CD4-positive, alpha-beta T cell treated with Interleukin-1 beta for 1 hour (primary cell): ENCODE results near the gene ZNF784.
"Not testable (repeated sequence)": the region's sequence is repeated elsewhere in the genome, so short reads cannot be mapped to it uniquely, and the experiment has no call there.

Experiments used
- DNase-seq, 2 donors: peaks; one replicate each; pipeline ENCODE4 v3.0.0-alpha.2; 2020 to 2022

Gene ZNF784

GRCh38 chr19:55580628-55581144 is 43.7 kb downstream of the ZNF784 start, which contains the start of gene ZNF579:
ZNF579 (minus strand) TSS chr19:55580848; CDS start chr19:55579639, 1,209 bp downstream.
- DNase-seq: peak; percentile 76 to 80

DNA sequence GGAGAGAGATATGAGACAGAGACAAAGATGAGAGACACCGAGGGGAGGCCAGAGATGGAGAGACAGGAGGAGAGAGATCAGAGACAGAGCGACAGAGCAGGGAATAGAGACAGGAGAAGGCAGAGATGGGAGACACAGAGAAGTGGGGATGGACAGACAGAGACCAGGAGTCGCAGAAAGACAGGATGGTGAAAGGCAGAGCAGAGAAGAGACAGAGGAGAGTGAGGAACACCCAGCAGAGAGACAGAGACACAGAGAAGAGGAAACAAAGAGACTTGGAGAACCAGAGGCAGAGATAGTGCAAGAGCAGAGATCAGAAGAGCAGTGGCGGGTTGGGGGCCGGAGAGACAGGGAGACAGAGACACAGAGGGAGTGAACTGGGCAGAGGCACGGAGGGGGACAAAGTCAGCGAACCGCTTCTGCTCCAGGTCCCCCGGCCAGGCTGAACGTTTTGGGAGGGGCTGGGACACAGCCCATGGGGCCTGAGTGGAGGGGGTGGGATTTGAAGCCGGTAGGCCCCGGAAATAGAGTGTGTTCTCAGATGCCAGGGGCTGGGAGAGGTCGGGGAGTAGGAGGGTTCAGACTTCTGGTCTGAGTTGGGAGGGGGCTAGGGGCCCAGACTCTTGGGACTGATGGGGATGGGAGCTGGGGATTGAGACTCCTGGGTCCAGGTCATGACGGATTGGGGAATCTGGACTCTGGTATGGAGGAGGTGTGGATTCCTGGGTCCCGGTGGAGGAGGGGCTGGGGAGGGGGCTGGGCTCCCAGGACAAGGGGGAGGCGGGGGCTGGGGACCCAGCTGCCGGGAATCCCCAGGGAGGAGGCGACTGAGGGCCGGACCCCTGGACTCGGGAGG is 44.4 kb downstream of the ZNF784 start:
- no peak for DNase-seq

DNA sequence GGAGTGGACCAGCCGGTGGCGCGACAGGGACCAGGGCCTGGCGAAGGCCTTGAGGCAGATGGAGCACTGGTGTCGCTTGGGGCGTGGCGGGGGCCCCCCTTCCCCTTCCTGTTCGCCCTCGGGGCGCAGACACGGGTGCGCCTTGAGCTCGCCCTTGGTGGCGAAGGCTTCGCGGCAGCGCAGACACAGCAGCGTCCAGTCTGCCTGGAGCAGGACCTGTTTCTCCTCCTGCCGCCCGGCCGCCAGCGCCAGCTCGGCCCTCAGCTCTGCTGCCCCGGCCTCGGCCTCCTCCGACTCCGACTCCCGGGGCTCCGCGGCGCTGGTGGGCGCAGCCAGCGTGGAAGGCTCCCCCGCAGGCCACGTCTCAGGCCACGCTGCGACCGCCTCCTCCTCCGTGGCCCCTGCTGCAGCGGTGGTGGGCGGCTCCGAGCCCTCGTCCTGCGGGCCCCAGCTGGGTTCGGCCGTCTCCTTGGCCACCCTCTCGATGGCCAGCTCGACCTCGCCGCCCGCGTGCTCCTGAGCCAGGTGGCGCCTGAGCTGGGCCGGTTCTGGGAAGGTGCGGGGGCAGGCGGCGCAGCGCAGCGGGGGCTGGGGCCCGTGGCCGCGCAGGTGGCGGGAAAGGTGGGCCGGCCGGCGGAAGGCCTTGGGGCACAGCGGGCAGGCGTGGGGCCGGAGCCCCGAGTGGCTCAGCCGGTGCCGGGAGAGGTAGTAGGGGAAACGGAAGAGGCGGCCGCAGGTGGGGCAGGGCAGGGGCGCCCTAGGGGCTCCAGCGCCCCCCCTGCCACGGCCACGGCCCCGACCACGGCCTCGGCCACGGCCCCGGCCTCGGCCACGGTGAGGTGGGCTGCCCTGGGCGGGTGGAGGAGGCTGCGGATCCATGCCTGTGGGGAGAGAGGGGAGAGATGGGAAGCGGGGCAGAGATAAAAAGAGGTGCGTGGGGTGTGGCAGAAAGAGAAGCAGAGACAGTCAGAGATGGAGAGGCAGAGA is 45.3 kb downstream of the ZNF784 start:
- DNase-seq: no peak

DNA sequence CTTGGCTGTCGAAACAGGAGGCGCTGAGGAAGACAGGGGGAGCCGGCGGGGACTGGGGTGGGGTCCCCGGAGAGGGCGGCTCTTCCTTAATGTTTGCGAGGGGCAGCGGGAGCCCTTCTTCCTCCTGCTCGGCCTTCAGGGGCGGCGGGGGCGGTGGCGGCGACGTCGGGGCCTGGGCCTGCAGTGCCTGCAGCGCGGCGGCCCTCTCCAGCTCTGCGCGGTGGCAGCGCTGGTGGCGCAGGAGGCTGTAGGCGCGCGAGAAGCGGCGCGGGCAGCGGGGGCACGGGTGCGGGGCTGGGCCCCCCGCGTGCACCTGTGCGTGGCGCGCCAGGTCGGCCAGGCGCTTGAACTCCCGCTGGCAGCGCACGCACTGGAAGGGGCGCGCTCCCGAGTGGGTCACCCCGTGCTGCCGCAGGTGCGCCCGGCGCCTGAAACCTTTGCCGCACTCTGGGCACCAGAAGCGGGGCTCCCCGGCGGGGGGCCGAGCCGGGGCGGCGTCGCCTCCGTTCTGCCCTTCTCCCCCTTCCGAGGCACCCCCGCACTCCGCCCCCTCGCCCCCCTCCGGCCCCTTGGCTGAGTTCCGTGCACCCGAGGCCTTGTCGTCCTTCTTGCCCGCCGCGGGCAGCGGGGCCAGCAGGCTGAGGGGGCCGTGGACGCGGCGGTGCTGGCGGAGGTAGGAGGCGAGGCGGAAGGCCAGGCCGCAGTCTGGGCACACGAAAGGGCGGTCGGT is 46.2 kb downstream of the ZNF784 start:
- no peak for DNase-seq

GRCh38 chr19:55576746-55577145 is 47.6 kb downstream of the ZNF784 start:
- no peak for DNase-seq

DNA sequence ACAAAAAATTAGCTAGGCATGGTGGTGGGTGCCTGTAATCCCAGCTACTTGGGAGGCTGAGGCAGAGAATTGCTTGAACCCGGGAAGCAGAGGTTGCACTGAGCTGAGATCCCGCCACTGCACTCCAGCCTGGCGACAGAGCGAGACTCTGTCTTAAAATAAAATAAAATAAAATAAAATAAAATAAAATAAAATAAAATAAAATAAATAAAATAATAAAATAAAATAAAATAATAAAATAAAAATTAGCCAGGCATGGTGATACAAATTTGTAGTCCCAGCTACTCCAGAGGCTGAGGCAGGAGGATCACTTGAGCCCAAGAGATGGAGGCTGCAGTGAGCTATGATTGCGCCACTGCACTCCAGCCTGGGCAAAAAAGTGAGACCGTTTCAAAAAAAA is 50.4 kb downstream of the ZNF784 start:
- DNase-seq: not testable (repeated sequence)
